Right forelimb (tissue), 1 donor: ENCODE data around the gene ZNF674.
A peak's percentile ranks its signal among the peaks of the same experiment; 100 is the strongest.

Experiments
- DNase-seq: peaks from one replicate; pipeline ENCODE4 v3.0.0-alpha.2; 2018

ZNF674 gene

GRCh38 chrX:46545111-46546005, at the start of gene ZNF674:
Gene ZNF674 (minus strand): TSS chrX:46545421. CDS start chrX:46542087, 3,334 bp downstream.
- DNase-seq, result peak; percentile 93

DNA sequence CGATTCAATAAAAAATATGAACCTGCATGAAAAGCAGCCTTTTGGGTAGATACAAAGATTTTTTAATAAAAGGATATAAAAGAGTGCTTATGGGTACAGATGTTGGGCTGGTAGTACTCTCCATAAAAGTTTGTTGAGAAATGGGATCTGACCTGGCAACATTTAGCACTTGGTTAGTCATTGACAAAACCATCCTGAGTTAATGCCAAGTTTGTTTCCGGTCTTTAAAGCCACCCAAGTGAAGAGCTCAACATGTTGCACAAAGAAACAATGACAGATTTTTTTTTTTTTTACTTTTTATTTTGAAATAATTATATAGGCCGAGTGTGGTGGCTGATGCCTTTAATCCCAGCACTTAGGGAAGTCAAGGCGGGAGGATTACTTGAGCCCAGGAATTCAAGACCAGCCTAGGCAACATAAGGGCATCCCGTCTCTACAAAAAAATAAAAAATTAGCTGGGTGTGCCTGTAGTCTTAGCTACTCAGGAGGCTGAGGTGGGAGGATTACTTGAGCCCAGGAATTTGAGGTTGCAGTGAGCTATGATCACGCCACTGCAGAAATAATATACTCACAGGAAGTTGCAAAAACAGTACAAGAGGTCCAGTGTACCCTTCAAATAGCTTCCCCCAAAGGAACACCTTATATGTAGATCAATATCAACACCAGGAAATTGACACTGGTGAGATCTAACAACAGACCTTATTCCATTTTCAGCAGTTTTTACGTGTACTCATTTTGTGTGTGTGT, 44.9 kb upstream of the ZNF674 start:
- DNase-seq, result no peak

DNA sequence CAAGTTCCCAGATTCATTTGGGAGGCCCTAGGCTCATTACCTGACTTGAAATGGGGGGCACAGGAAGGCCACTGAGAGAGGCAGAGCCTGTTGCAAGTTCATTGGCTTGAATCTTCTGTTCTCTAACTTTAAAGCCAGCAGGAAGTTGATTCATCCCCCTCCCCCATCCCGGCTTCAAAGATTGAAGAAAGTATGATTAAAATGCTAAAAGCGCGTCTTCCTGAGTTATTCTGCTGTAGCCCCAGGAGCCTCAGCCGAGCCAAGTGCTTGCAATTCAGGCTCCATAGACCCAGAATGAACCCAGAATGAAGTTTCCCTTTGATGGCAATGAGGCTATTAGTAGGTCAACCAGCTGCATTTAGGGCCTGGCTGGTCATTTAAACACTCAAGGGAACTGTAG, 43.0 kb upstream of the ZNF674 start:
- DNase-seq, result peak; percentile 46

DNA sequence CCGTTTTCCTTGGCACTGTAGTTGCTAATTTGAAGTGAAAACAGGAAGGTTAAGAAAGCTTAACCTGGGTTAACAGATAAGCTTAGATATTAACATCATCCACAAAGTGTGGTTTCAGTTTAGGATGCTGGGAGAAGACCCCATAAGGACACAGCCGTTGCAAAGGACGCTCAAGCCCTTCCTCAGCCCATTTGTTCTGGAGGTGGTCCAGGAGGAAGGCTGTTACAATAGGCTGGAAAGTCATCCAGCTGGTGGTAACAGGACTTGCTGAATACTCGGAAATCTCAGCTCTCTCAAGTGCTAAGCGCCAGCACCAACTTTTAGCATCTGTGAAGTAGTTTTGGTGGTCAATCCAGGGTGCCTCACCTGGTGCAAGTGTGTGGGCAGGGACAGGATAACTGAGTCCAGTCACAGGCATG, 42.5 kb upstream of the ZNF674 start:
- no peak for DNase-seq

GRCh38 chrX:46587158-46587557, 41.9 kb upstream of the ZNF674 start:
- DNase-seq, result no peak

DNA sequence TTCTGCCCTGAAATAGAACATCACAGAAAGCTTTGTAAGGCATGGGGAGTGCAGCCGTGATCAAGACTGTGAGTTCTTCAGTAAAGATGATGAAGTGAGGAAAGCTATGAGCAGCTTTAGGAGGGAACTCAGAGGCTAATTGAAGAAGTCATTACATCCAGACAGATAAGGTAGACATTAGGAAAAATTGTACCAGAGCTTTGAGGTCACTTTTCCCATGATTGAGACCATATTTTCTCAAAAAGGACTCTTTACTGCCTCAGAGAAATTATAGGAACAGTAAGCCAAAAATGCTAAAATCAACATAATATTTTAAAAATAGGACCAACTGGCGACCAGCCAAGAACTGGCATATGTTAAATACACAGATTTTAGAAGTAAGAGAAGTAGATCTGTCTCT, 39.5 kb upstream of the ZNF674 start:
- DNase-seq, result no peak

GRCh38 chrX:46582966-46583365, 37.7 kb upstream of the ZNF674 start:
- DNase-seq, result no peak

- DNase-seq, result no peak
Observed at GRCh38 chrX:46582325-46582724, 37.1 kb upstream of the ZNF674 start.

DNA sequence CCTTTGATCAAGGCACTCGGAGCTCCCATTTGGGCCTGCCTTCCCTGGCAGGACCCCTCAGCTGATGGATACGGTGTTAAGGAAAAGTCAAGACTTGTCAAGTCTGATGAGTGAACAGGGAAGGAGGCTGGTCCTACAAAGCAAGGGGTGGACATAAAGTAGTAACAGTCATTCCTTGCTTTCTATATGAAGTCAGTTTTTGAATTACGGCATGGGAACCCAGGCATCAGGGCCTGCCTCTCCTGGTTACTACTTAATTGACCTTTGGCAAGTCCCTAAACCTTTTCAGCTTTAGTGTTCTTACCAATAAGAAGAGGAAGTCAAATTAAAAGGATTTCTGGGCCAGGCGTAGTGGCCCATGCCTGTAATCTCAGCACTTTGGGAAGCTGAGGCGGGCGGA, 35.4 kb upstream of the ZNF674 start:
- no peak for DNase-seq

DNA sequence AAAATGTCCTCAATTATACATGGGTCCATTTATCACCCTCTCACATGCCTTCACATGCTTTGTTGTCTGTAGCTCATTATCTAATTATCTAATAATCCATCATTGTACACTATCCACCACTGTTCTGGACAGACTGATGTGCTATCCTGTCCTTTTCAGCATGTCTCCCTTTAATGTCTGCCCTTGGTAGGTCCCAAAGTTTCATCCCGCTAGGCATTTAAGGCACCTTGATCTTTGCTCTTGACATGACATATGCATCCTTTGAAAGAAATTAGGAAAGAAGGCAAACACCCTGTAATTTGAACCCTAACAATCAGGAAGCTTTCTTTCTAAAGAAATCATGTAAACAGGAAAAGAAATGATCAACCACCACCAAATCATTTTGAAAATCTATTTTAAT, 34.0 kb upstream of the ZNF674 start:
- no peak for DNase-seq

GRCh38 chrX:46577221-46578005, 32.2 kb upstream of the ZNF674 start:
- DNase-seq, result no peak

DNA sequence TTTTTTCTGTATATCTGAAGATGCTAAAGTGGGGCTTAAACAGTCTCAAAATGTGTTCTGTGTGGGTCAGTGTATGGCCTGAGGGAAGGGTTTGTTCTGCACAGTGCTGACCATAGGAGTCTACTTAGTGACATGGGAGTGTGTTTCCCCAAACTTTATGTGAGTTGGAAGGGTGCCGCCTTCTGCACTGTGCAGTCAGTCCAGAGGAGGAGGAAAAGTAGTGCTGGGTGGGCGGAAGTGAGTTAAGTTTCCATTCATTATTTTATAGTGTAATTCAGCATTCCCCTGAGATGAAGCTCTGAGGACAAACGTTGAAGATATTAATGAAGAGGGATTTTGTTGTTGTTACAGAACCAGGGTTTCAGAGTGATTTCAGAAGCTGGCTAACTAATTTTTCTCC, 31.2 kb upstream of the ZNF674 start:
- DNase-seq, result no peak

DNA sequence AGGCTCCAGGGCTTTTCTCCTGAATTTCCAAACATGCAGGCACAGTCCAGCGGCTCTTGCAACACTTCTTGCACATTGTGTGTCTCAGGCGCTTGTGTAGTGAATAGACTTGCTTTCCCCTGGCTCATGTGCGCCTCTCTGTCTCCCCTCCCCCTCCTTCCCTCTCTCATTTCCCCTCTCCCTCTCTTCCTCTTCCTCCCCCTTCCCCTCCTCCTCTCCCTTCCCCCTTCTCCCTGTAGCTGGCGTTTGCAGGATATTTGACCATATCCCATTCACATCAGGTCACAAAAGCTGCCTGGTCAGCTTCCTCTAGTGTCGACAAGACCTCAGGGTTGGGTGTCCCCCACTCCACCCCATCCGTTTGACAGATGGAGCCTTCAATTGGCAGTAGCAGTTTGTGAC, 30.8 kb upstream of the ZNF674 start:
- no peak for DNase-seq

DNA sequence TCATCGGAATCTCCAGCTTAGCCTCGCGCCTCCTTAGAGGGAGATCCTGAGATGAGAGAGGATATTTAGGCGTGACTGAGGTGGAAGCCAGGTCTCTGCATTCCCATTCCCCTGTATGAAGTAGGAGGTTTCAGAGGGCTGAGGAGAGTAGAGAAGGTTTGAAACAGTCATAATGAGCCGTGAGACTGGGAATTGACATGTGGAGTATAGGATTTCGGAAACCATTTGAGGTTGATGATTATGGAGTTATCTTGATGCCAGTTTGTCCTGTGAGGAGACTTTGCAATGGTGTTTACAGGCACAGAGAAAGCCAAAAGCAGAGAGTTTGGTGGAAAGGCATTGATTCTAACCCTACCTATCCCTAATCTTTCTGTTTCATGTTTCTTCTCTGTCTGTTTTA, 30.4 kb upstream of the ZNF674 start:
- no peak for DNase-seq

DNA sequence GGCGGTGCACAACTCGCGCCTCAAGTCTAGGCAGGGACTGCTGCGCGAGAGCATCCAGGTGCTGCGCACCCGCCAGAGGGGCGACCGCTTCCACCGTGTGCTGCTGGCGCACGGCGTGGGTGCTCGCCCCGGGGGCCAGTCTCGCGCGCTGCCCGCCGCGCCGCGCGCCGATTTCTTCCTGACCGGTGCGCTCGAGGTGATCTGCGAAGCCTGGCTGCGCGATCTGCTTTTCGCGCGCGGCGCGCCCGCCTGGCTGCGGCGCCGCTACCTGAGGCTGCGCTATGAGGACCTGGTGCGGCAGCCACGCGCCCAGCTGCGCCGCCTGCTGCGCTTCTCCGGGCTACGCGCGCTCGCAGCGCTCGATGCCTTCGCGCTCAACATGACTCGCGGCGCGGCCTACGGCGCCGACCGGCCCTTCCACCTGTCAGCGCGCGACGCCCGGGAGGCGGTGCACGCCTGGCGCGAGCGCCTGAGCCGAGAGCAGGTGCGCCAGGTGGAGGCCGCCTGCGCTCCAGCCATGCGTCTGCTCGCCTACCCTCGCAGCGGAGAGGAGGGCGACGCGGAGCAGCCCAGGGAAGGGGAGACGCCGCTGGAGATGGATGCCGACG, 29.7 kb upstream of the ZNF674 start:
- no peak for DNase-seq

- DNase-seq, result peak; percentile 62
Observed at GRCh38 chrX:46573892-46574773, 28.9 kb upstream of the ZNF674 start.

GRCh38 chrX:46573331-46573891, 28.2 kb upstream of the ZNF674 start, which contains the start of gene CHST7:
Gene CHST7 (plus strand): TSS chrX:46573765. CDS start chrX:46573932, 167 bp downstream.
- DNase-seq, result peak; percentile 64

DNA sequence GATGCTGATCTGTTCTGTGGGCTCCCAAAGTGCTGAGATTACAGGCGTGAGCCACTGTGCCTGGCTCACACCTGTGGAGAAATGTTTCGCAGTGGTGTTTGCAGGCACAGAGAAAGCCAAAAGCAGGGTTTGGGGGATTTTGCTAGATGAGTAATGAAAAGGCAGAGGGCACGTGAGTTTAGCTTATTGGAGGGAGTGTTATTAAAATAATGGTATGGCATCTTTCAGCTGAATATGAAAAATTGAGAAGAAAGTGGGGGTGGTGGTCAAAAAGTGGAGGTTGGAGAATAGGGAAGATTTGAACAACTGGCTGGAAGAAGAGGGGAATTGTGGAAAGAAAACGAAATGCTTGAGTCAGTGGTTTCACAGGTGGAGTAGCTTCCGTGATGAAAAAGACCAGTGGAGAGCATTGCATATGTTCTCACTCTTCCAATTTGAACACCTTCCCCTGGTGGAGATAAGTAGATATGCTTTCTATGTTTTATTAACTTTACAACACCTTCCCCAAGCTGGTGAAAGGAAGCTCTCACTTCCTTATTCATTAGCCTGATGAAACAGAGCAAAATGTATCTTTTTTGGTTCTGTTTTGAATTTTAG, 27.2 kb upstream of the ZNF674 start:
- no peak for DNase-seq

GRCh38 chrX:46571423-46572339, 26.5 kb upstream of the ZNF674 start:
- no peak for DNase-seq

GRCh38 chrX:46569621-46570020, 24.4 kb upstream of the ZNF674 start:
- no peak for DNase-seq
